HL-60 (cell line): ENCODE measurements around the gene CFAP74.

Experiments
- DNase-seq, 2 experiments: peaks; one replicate each; pipeline ENCODE4 v3.0.0-alpha.2; 2010 to 2020; ENCODE audit warnings: low read depth in 1 of 2, low spot score in 1 of 2
- H3K27ac ChIP-seq: fragments of 250-450 bp; sonication (Bioruptor Pico); replicated peaks from 2 replicates; pipeline ENCODE4 v1.5.1; 2020; ENCODE audit warnings: mild to moderate bottlenecking, moderate library complexity
- H3K27me3 ChIP-seq: fragments of 250-450 bp; sonication (Bioruptor Pico); 2 replicates; pipeline ENCODE4 v1.5.1; 2021; ENCODE audit warnings: mild to moderate bottlenecking, moderate library complexity; ENCODE audit not compliant: insufficient read depth, poor library complexity, severe bottlenecking
- H3K4me3 ChIP-seq: replicated peaks from 2 replicates; pipeline ENCODE4 v1.5.1; 2011; ENCODE audit warnings: mild to moderate bottlenecking, control low read depth, low read length; ENCODE audit not compliant: insufficient read depth
- GABPA ChIP-seq: IDR thresholded peaks from 2 replicates; pipeline ENCODE4 v1.6.1; 2012; ENCODE audit warnings: low read depth
- POLR2AphosphoS5 ChIP-seq: IDR thresholded peaks from 2 replicates; pipeline ENCODE4 v1.6.1; 2012; ENCODE audit warnings: low read depth
- SPI1 ChIP-seq: IDR thresholded peaks from 2 replicates; pipeline ENCODE4 v1.6.1; 2012; ENCODE audit warnings: low read depth, mild to moderate bottlenecking, borderline replicate concordance
- TF ChIP-seq, protein P1 (sequence below): IDR thresholded peaks from one replicate; pipeline ENCODE4 v1.5.1; 2011; ENCODE audit warnings: low read length, control low read depth, inconsistent platforms; ENCODE audit not compliant: insufficient read depth
- TF ChIP-seq, protein P2 (sequence below): IDR thresholded peaks from 2 replicates; pipeline ENCODE4 v1.6.1; 2012; ENCODE audit warnings: low read depth; ENCODE audit not compliant: insufficient replicate concordance

CFAP74 gene

DNA sequence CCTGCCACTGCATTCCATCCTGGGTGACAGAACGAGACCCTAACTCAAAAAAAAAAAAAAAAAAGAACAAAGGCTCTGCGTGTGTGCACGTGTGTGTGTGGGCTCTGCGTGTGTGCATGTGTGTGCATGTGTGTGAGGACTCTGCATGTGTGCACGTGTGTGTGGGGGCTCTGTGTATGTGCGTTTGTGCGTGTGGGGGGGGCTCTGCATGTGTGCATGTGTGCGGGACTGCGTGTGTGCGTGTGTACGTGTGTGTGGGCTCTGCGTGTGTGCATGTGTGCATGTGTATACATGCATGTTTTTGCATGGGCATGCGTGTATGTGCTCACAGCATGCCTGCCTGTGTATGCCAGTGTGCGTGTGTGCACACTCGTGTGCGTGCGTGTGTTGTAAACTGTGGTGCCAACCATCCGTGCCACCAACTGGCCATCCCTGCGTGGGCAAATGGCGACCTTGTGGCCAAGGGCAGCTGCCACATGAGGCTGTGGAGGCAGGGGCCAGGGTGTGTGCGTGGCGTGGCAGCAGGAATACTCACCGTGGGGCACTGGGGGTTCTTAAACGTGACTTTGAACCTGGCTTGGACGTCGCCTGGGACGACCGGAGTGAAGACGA lies 57.7 kb downstream of the CFAP74 start:
- no peak overlapping the region for H3K27ac ChIP-seq
- H3K4me3 ChIP-seq: no peak overlapping the region
- no peak for DNase-seq
- peaks cover 12% of the 10 kb centered on the region for H3K27me3 ChIP-seq
- TF ChIP-seq GABPA: no peak
- TF ChIP-seq SPI1: no peak
- no peak for TF ChIP-seq POLR2AphosphoS5
- TF ChIP-seq, protein P1, sequence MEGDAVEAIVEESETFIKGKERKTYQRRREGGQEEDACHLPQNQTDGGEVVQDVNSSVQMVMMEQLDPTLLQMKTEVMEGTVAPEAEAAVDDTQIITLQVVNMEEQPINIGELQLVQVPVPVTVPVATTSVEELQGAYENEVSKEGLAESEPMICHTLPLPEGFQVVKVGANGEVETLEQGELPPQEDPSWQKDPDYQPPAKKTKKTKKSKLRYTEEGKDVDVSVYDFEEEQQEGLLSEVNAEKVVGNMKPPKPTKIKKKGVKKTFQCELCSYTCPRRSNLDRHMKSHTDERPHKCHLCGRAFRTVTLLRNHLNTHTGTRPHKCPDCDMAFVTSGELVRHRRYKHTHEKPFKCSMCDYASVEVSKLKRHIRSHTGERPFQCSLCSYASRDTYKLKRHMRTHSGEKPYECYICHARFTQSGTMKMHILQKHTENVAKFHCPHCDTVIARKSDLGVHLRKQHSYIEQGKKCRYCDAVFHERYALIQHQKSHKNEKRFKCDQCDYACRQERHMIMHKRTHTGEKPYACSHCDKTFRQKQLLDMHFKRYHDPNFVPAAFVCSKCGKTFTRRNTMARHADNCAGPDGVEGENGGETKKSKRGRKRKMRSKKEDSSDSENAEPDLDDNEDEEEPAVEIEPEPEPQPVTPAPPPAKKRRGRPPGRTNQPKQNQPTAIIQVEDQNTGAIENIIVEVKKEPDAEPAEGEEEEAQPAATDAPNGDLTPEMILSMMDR: no peak
- TF ChIP-seq, protein P2, sequence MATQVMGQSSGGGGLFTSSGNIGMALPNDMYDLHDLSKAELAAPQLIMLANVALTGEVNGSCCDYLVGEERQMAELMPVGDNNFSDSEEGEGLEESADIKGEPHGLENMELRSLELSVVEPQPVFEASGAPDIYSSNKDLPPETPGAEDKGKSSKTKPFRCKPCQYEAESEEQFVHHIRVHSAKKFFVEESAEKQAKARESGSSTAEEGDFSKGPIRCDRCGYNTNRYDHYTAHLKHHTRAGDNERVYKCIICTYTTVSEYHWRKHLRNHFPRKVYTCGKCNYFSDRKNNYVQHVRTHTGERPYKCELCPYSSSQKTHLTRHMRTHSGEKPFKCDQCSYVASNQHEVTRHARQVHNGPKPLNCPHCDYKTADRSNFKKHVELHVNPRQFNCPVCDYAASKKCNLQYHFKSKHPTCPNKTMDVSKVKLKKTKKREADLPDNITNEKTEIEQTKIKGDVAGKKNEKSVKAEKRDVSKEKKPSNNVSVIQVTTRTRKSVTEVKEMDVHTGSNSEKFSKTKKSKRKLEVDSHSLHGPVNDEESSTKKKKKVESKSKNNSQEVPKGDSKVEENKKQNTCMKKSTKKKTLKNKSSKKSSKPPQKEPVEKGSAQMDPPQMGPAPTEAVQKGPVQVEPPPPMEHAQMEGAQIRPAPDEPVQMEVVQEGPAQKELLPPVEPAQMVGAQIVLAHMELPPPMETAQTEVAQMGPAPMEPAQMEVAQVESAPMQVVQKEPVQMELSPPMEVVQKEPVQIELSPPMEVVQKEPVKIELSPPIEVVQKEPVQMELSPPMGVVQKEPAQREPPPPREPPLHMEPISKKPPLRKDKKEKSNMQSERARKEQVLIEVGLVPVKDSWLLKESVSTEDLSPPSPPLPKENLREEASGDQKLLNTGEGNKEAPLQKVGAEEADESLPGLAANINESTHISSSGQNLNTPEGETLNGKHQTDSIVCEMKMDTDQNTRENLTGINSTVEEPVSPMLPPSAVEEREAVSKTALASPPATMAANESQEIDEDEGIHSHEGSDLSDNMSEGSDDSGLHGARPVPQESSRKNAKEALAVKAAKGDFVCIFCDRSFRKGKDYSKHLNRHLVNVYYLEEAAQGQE: no peak

DNA sequence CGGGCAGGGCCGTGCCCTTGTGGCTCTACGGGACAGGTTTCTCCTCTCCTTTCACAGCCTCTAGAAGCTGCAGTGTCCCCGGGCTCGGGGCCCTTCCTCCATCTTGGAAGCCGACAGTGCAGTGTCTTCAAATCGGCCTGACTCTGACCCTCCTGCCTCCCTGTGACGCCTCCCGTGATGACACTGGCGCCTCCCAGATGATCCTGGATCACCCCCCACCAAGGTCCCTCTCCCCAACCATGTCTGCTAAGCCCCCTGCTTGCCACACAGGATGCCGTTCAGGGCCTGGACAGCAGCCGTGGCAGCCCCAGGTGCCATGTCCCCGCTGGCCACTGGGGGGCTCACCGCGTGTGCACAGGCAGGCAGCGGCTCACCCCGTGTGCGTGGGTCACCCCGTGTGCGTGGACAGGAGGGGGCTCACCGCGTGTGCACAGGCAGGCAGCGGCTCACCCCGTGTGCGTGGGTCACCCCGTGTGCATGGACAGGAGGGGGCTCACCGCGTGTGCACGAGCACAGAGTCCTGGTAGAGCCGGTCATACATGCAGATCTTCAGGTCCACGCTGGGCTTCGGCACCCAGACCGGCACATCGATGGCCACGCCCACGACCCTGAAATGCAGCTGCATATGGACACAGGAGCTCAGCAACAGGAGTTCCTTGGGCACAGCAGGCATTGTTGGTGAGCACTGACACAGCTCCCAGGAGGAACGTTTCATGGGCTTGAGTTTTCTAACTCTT lies 59.6 kb downstream of the CFAP74 start:
- H3K27me3 ChIP-seq: peaks cover 17% of the 10 kb centered on the region
- no peak overlapping the region for H3K4me3 ChIP-seq
- peak in 1 of 2 experiments; percentile 30 for DNase-seq
- no peak for TF ChIP-seq SPI1
- TF ChIP-seq, protein P1: peak; percentile 71
- no peak for TF ChIP-seq GABPA
- TF ChIP-seq, protein P2: peak; percentile 89
- TF ChIP-seq POLR2AphosphoS5: no peak
- H3K27ac ChIP-seq: no peak overlapping the region

DNA sequence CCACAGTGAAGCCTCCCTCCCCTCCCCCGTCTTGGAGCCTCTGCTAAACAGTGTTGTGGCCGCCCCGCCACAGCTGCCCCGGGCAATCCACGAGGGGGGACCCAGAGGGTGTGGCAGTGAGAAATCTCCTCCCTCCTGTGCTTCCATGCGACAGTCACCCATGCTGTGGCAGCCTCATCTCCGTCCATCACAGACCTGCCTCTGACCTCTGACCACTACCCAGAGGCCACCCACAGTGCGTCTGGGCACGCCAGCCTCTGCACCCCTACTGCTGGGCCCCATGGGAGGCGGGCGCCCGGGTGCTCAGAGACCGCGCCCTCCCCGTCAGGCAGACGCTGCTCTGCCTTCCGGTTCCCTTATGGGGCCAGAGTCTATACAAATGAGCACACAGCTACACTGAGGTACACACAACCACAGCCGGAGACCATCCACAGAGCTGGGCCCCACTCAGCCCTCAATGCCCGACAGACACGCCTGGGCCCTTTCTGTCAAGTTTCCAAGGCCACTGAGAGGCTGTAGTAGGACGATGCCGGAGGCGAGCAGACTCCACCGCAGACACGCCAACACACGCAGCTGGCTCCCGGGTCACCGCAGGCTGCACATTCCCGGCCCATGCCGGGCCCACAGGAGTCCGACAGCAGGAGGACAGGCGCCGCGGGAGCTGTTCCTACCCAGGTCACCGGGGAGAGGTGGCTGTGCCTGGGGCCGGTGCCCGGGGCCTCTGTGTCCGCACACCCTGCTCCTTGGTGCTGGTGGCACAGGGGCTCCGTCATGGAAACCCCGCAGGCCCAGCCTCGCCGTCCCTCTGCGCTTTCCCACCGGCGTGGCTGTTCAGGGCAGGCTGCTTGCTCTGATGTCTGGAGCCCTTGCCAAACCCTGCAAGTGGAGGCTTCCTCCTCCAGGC lies 60.6 kb downstream of the CFAP74 start:
- TF ChIP-seq, protein P1: no peak
- TF ChIP-seq POLR2AphosphoS5 (no peak), SPI1 (no peak)
- TF ChIP-seq, protein P2: no peak
- no peak overlapping the region for H3K27ac ChIP-seq
- H3K4me3 ChIP-seq: no peak overlapping the region
- no peak for DNase-seq
- peaks cover 17% of the 10 kb centered on the region for H3K27me3 ChIP-seq
